ENCODE results near the gene MLF2.
"Not testable (repeated sequence)": the region's sequence is repeated elsewhere in the genome, so short reads cannot be mapped to it uniquely, and the experiment has no call there.

The MLF2 gene

GRCh38 chr12:6734506-6735387, 18.2 kb downstream of the MLF2 start:
- DNase-seq (ENCODE audit: low read depth in 2 of 2), result no peak

DNA sequence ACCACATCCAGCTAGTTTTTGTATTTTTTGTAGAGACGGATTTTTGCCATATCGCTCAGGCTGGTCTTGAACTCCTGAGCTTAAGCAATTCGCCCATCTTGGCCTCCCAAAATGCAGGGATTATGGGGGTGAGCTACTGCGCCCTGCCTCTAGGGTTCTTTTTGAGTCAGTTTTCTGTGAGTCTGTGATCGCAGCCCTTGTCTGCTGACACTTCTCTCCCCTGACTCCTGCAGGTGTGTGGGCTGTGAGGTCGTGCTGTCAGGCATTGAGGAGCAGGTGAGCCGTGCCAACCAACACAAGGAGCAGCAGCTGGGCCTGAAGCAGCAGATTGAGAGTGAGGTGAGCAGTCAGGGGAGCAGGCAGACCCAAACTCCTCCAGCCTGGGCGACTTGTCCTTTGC, 22.8 kb downstream of the MLF2 start:
- DNase-seq (ENCODE audit: low read depth in 2 of 2), result no peak

DNA sequence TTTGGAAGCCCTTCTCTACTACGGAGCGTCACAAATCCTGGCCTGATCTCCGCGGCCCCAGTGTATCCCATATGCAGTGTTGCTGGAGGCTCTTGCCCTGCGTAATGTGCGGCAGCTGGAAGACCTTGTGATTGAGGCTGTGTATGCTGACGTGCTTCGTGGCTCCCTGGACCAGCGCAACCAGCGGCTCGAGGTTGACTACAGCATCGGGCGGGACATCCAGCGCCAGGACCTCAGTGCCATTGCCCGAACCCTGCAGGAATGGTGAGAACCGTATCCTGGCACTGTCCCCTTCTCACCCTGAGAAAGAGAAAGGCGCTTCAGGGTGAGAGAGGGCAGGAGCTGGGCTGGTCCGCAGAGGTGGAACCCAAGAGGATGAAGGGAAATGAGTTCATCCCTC, 23.8 kb downstream of the MLF2 start:
- DNase-seq (ENCODE audit: low read depth in 2 of 2), result no peak

DNA sequence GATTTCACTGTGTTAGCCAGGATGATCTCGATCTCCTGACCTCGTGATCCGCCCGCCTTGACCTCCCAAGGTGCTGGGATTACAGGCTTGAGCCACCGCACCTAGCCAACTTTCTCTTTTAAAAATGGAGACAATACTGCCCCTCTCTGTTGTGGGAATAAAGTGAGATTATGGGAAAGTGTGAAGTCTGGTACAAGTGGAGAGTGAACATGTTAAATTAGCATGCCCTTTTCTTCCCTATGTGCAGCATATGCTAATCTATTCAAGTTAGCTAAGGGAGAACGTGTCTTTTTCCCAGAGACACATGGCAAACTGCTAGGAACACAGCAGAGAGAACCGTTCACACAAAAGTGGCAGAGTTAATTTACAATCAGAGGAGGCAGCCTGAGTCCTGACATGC, 27.6 kb downstream of the MLF2 start:
- no peak for DNase-seq (ENCODE audit: low read depth in 2 of 2)

- peak in 1 of 2 donors; percentile 13 for DNase-seq (ENCODE audit: low read depth in 2 of 2)
Observed at GRCh38 chr12:6724409-6724797, 28.5 kb downstream of the MLF2 start.

DNA sequence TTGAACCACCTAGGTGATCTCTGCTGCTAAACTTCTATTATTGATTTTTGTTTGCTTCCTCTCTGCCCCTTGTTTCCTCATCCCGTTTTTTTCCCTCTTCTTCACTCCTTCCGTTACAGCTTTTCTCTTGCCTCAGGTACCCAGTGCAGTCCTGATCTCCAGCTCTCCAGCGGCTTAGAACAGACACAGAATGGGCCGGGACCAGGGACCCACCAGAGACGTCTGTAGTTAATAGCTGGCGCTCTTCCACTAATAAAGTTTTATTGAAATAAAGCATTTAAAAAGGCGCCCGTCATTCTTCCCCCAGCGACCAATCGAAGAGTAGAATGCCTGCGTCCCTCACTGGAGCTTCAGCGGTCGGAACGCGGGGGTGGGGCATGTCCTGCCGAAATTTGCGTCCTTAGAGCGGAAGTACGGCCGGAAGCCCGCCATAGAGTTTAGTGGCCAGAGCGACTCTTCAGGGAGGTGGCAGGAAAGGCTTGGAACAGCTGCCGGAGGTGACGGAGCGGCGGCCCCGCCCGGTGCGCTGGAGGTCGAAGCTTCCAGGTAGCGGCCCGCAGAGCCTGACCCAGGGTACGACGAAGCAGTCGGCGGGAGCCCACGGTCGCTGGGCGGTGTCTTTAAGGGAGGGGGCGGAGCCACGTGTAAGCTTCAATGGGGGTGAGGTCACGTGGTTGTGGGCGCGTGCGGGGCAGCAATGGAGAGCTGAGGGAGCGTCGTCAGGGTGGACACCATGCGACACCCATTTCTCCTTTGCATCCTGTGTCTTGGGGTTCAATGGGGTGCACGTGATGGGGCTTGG, 29.1 kb downstream of the MLF2 start, which contains the start of gene COPS7A:
TSS of gene COPS7A (plus strand) at position 440 of the 802 bp plus-strand sequence. CDS start 611 bp downstream, outside the sequence.
- DNase-seq (ENCODE audit: low read depth in 2 of 2), result peak; percentile 77 to 91

DNA sequence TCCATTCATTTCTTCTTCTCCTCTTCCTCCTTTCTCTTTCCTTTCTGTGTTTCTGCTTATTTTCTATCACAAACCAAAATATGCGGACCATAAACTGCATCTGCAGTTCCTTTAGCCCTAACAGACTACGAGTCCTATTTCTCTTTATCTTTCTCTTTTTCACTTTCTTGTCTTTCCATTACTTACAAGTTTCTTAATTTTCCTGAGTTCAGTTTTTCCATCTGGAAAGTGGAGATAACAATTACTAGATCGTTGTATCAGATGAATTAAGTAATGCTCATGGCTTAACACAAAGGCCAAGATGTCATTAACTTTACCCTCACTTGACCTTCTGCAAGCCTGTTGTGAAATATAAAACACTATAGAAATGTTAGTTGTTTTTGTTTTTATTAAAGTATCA, 30.1 kb downstream of the MLF2 start:
- DNase-seq (ENCODE audit: low read depth in 2 of 2), result no peak

- no peak for DNase-seq (ENCODE audit: low read depth in 2 of 2)
Observed at GRCh38 chr12:6716874-6717437, 36.0 kb downstream of the MLF2 start.

DNA sequence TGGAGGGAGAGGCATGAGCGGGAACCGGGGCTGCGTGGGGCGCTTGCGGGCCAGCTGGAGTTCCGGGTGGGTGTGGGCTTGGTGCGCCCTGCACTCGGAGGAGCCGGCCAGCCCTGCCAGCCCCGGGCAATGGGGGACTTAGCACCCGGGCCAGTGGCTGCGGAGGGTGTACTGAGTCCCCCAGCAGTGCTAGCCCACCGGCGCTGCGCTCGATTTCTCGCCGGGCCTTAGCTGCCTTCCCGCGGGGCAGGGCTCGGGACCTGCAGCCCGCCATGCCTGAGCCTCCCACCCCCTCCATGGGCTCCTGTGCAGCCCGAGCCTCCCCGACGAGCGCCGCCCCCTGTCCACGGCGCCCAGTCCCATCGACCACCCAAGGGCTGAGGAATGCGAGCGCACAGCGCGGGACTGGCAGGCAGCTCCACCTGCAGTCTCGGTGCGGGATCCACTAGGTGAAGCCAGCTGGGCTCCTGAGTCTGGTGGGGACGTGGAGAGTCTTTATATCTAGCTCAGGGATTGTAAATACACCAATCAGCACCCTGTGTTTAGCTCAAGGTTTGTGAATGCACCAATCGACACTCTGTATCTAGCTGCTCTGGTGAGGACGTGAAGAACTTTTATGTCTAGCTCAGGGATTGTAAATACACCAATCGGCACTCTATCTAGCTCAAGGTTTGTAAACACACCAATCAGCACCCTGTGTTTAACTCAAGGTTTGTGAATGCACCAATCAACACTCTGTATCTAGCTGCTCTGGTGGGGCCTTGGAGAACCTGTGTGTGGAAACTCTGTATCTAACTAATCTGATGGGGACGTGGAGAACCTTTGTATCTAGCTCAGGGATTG, 36.7 kb downstream of the MLF2 start:
- DNase-seq (ENCODE audit: low read depth in 2 of 2), result not testable (repeated sequence)

DNA sequence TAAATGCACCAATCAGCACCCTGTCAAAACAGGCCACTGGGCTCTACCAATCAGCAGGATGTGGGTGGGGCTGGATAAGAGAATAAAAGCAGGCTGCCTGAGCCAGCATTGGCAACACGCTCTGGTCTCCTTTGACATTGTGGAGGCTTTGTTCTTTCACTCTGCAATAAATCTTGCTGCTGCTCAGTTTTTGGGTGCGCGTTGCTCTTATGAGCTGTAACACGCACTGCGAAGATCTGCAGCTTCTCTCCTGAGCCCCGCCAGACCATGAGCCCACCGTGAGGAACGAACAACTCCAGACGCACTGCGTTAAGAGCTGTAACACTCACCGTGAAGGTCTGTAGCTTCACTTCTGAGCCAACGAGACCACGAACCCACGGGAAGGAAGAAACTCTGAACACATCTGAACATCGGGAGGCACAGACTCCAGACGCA, 44.0 kb downstream of the MLF2 start:
- DNase-seq (ENCODE audit: low read depth in 2 of 2), result no peak

GRCh38 chr12:6708351-6708750, 44.6 kb downstream of the MLF2 start:
- not testable (repeated sequence) for DNase-seq (ENCODE audit: low read depth in 2 of 2)

GRCh38 chr12:6703631-6704030, 49.3 kb downstream of the MLF2 start:
- no peak for DNase-seq (ENCODE audit: low read depth in 2 of 2)

DNA sequence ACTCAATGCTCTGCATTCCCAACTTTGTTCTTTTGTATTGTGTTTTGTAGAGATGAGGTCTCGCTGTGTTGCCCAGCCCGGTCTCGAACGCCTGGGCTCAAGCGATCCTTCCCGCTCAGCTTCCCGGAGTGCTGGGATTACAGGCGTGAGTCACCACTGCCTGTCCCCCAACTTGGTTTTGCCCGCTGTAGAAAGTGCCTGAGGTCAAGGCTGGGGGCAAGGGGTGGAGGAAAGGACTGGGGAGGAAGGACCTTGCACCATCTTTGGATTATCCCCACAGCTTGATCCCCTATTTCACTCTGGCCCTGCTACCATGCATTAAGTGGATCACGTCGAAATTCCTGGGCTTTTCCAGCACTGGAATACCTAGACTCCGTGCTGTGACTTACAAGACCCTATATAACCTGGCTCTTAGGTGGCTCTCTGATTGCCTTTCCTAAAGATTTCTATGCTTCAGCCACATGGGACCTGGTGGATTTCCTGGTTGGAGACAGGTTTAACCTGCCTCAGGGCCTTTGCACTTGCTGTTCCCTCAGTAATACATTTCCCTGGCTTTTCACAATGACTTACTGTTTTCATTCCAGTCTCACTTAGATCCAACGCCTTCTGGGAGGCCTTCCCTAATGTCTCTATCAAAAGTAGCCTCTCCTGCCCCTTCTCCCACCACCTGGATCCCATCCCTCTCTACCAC, 51.7 kb downstream of the MLF2 start:
- no peak for DNase-seq (ENCODE audit: low read depth in 2 of 2)

DNA sequence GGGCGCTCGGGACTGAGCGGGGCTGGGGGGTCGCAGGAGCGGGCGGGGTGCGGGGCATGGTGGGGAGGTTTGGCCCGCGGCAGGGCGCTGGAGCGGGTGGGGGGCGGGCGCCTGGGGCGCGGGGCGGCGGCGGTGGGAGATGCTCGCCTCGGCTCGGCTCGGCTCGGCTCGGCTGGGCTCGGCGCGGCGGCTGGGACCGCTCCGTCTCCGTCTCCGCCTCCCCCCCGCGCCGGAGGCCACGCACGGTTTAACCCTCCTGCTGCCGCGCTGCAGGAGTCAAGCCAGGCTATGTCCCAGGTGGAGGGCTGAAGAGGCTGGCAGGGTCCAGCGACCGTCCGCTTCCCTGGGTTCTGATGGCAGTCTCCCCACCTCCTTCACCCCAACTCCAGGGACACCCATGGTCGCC, 52.3 kb downstream of the MLF2 start, which contains the start of gene PIANP:
TSS of gene PIANP (minus strand) at position 170 of the 406 bp plus-strand sequence. CDS start 2,754 bp downstream, outside the sequence.
- peak; percentile 41 to 53 for DNase-seq (ENCODE audit: low read depth in 2 of 2)

DNA sequence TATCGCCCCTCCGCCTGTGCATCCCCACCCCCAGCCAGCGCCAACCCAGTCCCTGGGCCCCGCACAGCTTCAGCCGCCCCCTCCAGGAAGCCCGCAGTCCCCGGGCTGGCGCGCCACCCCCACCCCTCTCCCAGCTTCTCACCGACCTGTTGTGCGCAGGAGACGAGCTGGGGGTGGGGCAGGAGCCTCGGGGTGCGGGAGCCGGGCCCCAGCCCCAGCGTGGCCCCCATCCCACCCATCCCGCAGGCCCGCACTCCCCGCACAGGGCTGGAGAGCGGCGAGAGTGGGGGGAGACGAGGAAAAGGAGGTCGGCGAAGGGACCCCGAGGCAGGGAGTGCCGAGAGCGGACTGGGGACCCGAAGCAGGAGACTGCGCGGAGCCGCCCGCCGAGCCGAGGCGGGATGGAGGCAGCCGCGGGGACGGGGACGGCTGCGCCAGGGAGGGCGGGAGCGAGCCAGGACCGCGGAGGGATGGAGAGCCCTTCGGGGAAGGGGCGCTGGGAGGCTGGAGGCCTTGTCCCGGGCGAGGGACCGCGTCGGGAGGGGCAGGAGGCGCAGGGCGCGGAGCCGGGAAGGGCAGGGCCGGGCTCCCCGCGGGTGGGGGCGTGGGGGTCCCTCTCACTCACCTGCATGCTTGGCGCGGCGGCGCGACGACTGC, 52.8 kb downstream of the MLF2 start:
- DNase-seq (ENCODE audit: low read depth in 2 of 2), result peak in 1 of 2 donors; percentile 11

DNA sequence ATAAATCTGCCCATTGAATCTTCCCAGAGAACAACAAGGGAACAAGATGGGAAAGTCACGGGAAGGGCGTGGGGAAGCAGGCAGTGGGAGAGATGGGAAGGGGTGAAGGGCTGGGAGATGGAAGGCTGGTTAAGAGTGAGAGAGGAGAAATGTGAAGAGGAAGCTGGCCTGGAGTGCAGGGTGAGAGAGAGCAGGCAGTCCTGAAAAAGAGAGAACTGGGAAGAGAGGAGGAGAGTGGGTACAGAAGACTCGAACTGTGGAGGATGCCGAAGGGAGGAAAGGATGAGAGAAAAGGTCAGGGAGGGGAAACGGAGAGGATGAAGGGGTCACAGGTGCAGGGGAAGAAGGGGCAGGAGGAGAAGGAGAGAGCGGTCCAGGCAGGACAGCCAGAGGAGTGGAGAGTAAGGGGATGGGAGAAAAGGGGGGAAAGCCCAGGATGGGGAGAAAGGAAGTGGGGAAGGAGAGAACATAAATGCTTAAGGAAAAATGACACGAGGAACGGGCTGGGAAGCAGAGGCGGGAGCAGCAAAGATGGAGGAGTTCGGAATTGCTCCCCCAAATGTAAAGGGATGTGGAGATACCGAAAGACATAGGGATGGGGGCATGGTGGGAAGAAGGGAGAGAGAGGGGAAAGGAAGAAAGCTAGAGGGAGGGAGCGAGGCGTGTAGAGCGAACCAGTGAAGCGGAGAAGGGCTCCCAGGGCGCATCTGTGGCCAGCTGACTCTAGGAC, 53.5 kb downstream of the MLF2 start:
- DNase-seq (ENCODE audit: low read depth in 2 of 2), result no peak

DNA sequence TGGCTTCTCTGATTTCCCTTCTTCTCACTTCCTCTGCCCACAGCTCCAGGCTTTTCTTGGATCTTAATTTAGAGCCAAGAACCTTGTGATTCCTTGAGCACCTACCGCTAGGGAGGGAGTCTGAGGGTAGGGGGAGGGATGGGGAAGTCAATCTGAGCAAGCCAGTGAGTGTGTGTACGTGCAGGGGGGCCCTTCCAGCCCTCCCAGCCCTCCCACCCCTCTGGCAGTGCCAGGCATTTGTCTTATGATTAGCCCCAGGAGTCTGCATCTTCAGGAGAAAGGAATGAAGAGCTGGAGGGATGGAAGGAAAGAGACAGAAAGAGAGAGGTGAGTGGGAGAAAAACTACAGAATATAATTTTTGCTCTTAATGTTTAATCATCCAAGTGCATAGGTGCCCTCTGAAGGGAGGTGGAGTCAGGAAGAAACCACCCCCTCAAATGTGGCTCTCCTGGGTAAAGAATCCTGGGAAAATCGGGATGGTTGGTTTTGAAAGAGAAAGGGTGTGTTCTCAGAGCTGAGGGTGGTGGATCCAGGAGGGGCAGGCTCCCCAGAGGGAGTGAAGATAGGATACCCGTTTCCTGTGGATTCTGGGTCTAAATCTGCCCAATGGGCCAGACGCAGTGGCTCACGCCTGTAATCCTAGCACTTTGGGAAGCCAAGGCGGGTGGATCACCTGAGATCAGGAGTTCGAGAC, 54.4 kb downstream of the MLF2 start:
- DNase-seq (ENCODE audit: low read depth in 2 of 2), result no peak
